IMR-90 (cell line): ENCODE results near the gene PHKG2. TPM values are rescaled to one million over a fixed set of nuclear protein-coding genes. Genes with fewer than 3 reads are reported as not detected.

Source experiments
- ATAC-seq: fragments of 200-7000 bp; cut with Tn5 transposase; 2 replicates; pipeline ENCODE4 v1.9.1; 2020; ENCODE audit warnings: low read depth, mild to moderate bottlenecking, moderate library complexity
- BruUV-seq: library from RNA; stranded (reverse); fragments of 400-500 nt; replicated peaks from 2 replicates; lab custom pipeline; 2021; lab: Mats Ljungman, UMichigan
- CTCF ChIA-PET: fragments of 300-600 bp; formaldehyde crosslinking; extraction: SDS; loops from one replicate; lab custom pipeline; 2021; ENCODE audit warnings: antibody characterized with exemption; lab: Yijun Ruan, JAX
- POLR2A ChIA-PET: fragments of 300-600 bp; sonication (Branson Sonifier 250); formaldehyde crosslinking; loops from one replicate; lab custom pipeline; 2022; ENCODE audit warnings: antibody characterized with exemption; ENCODE audit not compliant: unreplicated experiment; lab: Charles Lee
- DNase-seq: peaks from one replicate; pipeline ENCODE4 v3.0.0; 2013
- H2AFZ ChIP-seq: replicated peaks from 2 replicates; pipeline ENCODE3; 2013; ENCODE audit warnings: low read length, mild to moderate bottlenecking; ENCODE audit not compliant: poor library complexity
- H2AK5ac ChIP-seq: 2 replicates; pipeline ENCODE4 v1.6.1; 2013; ENCODE audit warnings: low read depth, low read length, inconsistent platforms
- H2AK9ac ChIP-seq: replicated peaks from 2 replicates; pipeline ENCODE3; 2013; ENCODE audit warnings: mild to moderate bottlenecking, low read depth, low read length, moderate library complexity; ENCODE audit not compliant: poor library complexity
- H2BK120ac ChIP-seq: 2 replicates; pipeline ENCODE4 v1.6.1; 2013; ENCODE audit warnings: low read depth, low read length, inconsistent platforms
- H2BK15ac ChIP-seq: 3 replicates; pipeline ENCODE4 v1.6.1; 2013; ENCODE audit warnings: low read depth, low read length, inconsistent platforms
- H2BK20ac ChIP-seq: 2 replicates; pipeline ENCODE4 v1.6.1; 2013; ENCODE audit warnings: low read depth, mild to moderate bottlenecking, inconsistent platforms, low read length, moderate library complexity
- H2BK5ac ChIP-seq: 2 replicates; pipeline ENCODE4 v1.6.1; 2013; ENCODE audit warnings: mild to moderate bottlenecking, low read depth, low read length, inconsistent platforms; ENCODE audit not compliant: poor library complexity, severe bottlenecking
- H3K14ac ChIP-seq: replicated peaks from 2 replicates; pipeline ENCODE4 v1.6.1; 2013; ENCODE audit warnings: low read depth, low read length, inconsistent platforms
- H3K18ac ChIP-seq: 2 replicates; pipeline ENCODE4 v1.6.1; 2013; ENCODE audit warnings: low read depth, low read length, control low read depth
- H3K23ac ChIP-seq: 2 replicates; pipeline ENCODE4 v1.6.1; 2013; ENCODE audit warnings: low read depth, low read length, inconsistent platforms
- H3K27ac ChIP-seq: 2 replicates; pipeline ENCODE4 v1.5.1; 2013; ENCODE audit warnings: mild to moderate bottlenecking, control low read depth, low read length; ENCODE audit not compliant: insufficient read depth
- H3K27me3 ChIP-seq: 2 replicates; pipeline ENCODE4 v1.6.1; 2013; ENCODE audit warnings: low read length; ENCODE audit not compliant: control insufficient read depth, insufficient read depth
- H3K36me3 ChIP-seq: 2 replicates; pipeline ENCODE4 v1.6.1; 2013; ENCODE audit warnings: low read length, mixed read lengths; ENCODE audit not compliant: control insufficient read depth, insufficient read depth
- H3K4ac ChIP-seq: 2 replicates; pipeline ENCODE4 v1.6.1; 2013; ENCODE audit warnings: low read depth, low read length, inconsistent platforms
- H3K4me1 ChIP-seq: 2 replicates; pipeline ENCODE4 v1.6.1; 2013; ENCODE audit warnings: low read length, mixed read lengths; ENCODE audit not compliant: control insufficient read depth, insufficient read depth
- H3K4me2 ChIP-seq: 2 replicates; pipeline ENCODE4 v1.6.1; 2013; ENCODE audit warnings: low read depth, mild to moderate bottlenecking, control low read depth, low read length, moderate library complexity
- H3K4me3 ChIP-seq: 2 replicates; pipeline ENCODE4 v1.5.1; 2013; ENCODE audit warnings: low read depth, mild to moderate bottlenecking, control low read depth, low read length, moderate library complexity; ENCODE audit not compliant: insufficient read depth
- H3K56ac ChIP-seq: 2 replicates; pipeline ENCODE4 v1.6.1; 2013; ENCODE audit warnings: low read length, inconsistent platforms; ENCODE audit not compliant: insufficient read depth; ENCODE audit errors: extremely low read depth
- H3K79me1 ChIP-seq, 2 experiments: 2 replicates each; pipeline ENCODE4 v1.6.1; 2013; ENCODE audit warnings: low read length in 2 of 2, inconsistent platforms in 1 of 2, low read depth in 1 of 2
- H3K9ac ChIP-seq: 2 replicates; pipeline ENCODE4 v1.6.1; 2013; ENCODE audit warnings: low read depth, low read length, control low read depth
- H3K9me1 ChIP-seq: 2 replicates; pipeline ENCODE4 v1.6.1; 2013; ENCODE audit warnings: low read length, inconsistent platforms; ENCODE audit not compliant: insufficient read depth
- H3K9me3 ChIP-seq: 2 replicates; pipeline ENCODE4 v1.6.1; 2013; ENCODE audit warnings: low read length; ENCODE audit not compliant: control insufficient read depth, insufficient read depth
- H4K20me1 ChIP-seq: 2 replicates; pipeline ENCODE4 v1.6.1; 2013; ENCODE audit warnings: low read length, inconsistent platforms; ENCODE audit not compliant: insufficient read depth
- H4K5ac ChIP-seq: 2 replicates; pipeline ENCODE4 v1.6.1; 2013; ENCODE audit warnings: mild to moderate bottlenecking, low read depth, low read length, control low read depth
- H4K8ac ChIP-seq, 2 experiments: 2 replicates each; pipeline ENCODE4 v1.6.1; 2013; ENCODE audit warnings: low read depth in 2 of 2, low read length in 2 of 2, control low read depth in 1 of 2, inconsistent platforms in 1 of 2
- H4K91ac ChIP-seq: 2 replicates; pipeline ENCODE4 v1.6.1; 2013; ENCODE audit warnings: low read depth, low read length, inconsistent platforms; ENCODE audit not compliant: insufficient read depth
- BHLHE40 ChIP-seq: fragments of 150-350 bp; IDR thresholded peaks from 2 replicates; pipeline ENCODE4 v1.6.1; 2016; ENCODE audit warnings: mild to moderate bottlenecking, low read depth, low read length
- FOS ChIP-seq: fragments of 150-350 bp; IDR thresholded peaks from 2 replicates; pipeline ENCODE4 v1.6.1; 2016; ENCODE audit warnings: low read depth, low read length
- RAD21 ChIP-seq: IDR thresholded peaks from 2 replicates; pipeline ENCODE4 v1.6.1; 2012; ENCODE audit warnings: low read length, improper control_type of control experiment
- RCOR1 ChIP-seq: IDR thresholded peaks from 2 replicates; pipeline ENCODE4 v1.6.1; 2012; ENCODE audit warnings: mild to moderate bottlenecking, low read length, improper control_type of control experiment; ENCODE audit not compliant: insufficient replicate concordance
- USF2 ChIP-seq: fragments of 150-350 bp; IDR thresholded peaks from 2 replicates; pipeline ENCODE4 v1.6.1; 2017; ENCODE audit warnings: mild to moderate bottlenecking, antibody characterized with exemption, low read length, low read depth
- WGBS, 2 experiments: methylation state at CpG; one replicate each; pipeline versions ENCODE4 v1.1.5 to v1.1.7; 2013; ENCODE audit warnings: missing lambda C conversion rate in 2 of 2; ENCODE audit not compliant: insufficient read length in 1 of 2; ENCODE audit errors: extremely low coverage in 2 of 2; 5-methylcytosine and 5-hydroxymethylcytosine counted together
- dilution Hi-C: fragments of 300-500 bp; cut with HindIII; formaldehyde crosslinking; loops from one replicate; pipeline ENCODE4 v1.14.3; 2018; ENCODE audit warnings: low sequenced_read_pairs; ENCODE audit not compliant: unreplicated experiment
- in situ Hi-C: fragments of 300-500 bp; cut with MboI; formaldehyde crosslinking; loops from 3 replicates; pipeline ENCODE4 v1.14.3; 2019; ENCODE audit warnings: low sequenced_read_pairs, inconsistent platforms, mixed read lengths
- intact Hi-C: fragments of 100-400 bp; cut with micrococcal nuclease; formaldehyde crosslinking; loops from 2 replicates; pipeline ENCODE4 v1.10.0; 2022
- polyA plus RNA-seq, 3 experiments: library from polyadenylated mRNA; depleted of rRNA; stranded (reverse); fragments of >200 nt; gene quantifications; 2 replicates each; pipeline ENCODE4 v1.2.3, GENCODE V29; 2012; ENCODE audit warnings: low replicate concordance in 1 of 3
- total RNA-seq: library from RNA; depleted of rRNA; stranded (reverse); fragments of >200 nt; gene quantifications from 2 replicates; pipeline ENCODE4 v1.2.3, GENCODE V29; 2012

Gene PHKG2
- total and polyA plus RNA-seq, 2 of the 4 experiments (the other 2 are of a cell fraction), result 26.0 to 38.9 TPM

- in situ Hi-C loops, result no loop called here
- Histone ChIP-seq H3K36me3 (peaks cover 80% of the 10 kb centered on the region), H2AK5ac (no peak overlapping the region), H3K27ac (no peak overlapping the region), H3K9me3 (no peaks in the 10 kb centered on the region), H3K9ac (no peak overlapping the region), H3K23ac (no peak overlapping the region), H2BK120ac (no peak overlapping the region), H4K20me1 (peaks cover 22% of the 10 kb centered on the region), H3K18ac (no peak overlapping the region), H3K27me3 (no peaks in the 10 kb centered on the region), H3K4ac (no peak overlapping the region), H3K9me1 (peaks cover 7% of the 10 kb centered on the region; the same call in 1 of the 2 replicates), H2BK5ac (no peak overlapping the region), H3K4me2 (no peak overlapping the region), H3K14ac (no peak overlapping the region), H4K8ac (no peak overlapping the region), H2AK9ac (no peak overlapping the region), H3K4me1 (peaks cover 5% of the 10 kb centered on the region; the same call in 1 of the 2 replicates), H4K91ac (no peak overlapping the region), H3K79me1 (peaks cover 35 to 60% of the 10 kb centered on the region in 2 experiments), H2BK20ac (no peak overlapping the region), H3K4me3 (no peak overlapping the region), H2AFZ (no peak overlapping the region), H4K5ac (no peak overlapping the region), H3K56ac (no peak overlapping the region), H2BK15ac (no peak overlapping the region)
- DNase-seq, result no peak
- intact Hi-C loops, result no loop called here
- ChIA-PET POLR2A (no interaction called here), CTCF (interaction anchor here (1.2 kb wide), 1 partner anchor 23 kb away, joined by 3 read pairs; no protein-coding TSS in a partner anchor)
- WGBS, 2 experiments, result 100% methylated on average over 1 of the region's 1 CpG; no CpG with 5 or more reads in 1 of the 2 experiments
- ATAC-seq, result no peak
- TSS peak; percentile 85 for BruUV-seq
- no peak for TF ChIP-seq FOS
- no peak for TF ChIP-seq BHLHE40
- no peak for TF ChIP-seq RAD21
- TF ChIP-seq RCOR1, result no peak
- TF ChIP-seq USF2, result no peak
- dilution Hi-C loops, result no loop called here
Observed at GRCh38 chr16:30711712-30712111, 36.5 kb upstream of the PHKG2 start.
